Measurements from ENCODE around the gene SHFL.

The SHFL gene

DNA sequence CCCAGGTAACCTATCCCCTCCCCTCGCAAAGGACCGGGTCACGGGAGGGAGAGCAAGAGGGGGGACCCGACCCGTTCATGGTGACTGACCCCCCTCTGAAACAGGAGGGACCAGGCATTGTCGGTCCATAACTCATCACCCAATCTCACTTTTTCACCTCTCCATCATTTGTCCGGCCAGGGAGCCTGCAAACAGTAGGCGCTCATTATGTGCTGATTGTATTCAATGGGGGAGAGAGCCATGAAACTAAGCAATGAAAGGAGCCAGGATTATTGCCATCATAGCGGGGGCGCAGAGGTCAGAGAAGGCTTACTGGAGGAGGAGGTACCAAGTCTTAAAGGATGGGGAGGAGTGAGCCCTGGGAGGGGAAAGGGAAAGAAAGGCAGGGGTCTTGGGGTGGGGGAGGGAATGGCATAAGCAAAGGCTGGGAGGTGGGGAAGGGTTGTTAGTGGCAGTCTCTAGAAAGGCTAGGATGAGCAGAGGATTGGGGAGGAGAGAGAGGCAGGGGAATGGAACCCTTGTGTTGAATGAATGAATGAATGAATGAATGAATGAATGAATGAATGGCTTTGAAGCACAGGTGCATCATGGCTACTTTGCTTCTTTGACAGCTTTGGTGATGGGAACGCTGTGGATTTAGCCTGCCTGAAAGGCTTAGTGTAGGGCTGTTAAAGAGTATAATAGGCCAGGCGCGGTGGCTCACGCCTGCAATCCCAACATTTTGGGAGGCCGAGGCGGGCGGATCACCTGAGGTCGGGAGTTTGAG lies 1.4 kb downstream of the SHFL start:
- no peak for DNase-seq (ENCODE audit: low read depth in 2 of 2, low spot score in 1 of 2)

- no peak for DNase-seq (ENCODE audit: low read depth in 2 of 2, low spot score in 1 of 2)
These were observed 2.9 kb downstream of the SHFL start for GRCh38 chr19:10088949-10089554.

GRCh38 chr19:10089801-10090375 lies 3.8 kb downstream of the SHFL start:
- no peak for DNase-seq (ENCODE audit: low read depth in 2 of 2, low spot score in 1 of 2)

DNA sequence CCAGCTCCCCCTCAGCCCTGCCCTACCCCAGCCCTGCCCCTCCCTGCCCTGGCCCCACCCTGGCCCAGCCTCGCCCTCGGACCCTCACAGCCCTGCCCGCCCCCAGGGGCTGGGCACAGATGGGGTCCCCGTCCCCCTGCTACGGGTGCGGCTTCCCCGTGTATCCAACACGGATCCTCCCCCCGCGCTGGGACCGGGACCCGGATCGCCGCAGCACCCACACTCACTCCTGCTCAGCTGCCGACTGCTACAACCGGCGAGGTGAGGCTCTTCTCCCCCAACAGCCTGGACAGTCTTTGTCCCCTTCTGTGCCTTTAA lies 5.2 kb downstream of the SHFL start:
- no peak for DNase-seq (ENCODE audit: low read depth in 2 of 2, low spot score in 1 of 2)

GRCh38 chr19:10091895-10092641 lies 6.0 kb downstream of the SHFL start:
- no peak for DNase-seq (ENCODE audit: low read depth in 2 of 2, low spot score in 1 of 2)

DNA sequence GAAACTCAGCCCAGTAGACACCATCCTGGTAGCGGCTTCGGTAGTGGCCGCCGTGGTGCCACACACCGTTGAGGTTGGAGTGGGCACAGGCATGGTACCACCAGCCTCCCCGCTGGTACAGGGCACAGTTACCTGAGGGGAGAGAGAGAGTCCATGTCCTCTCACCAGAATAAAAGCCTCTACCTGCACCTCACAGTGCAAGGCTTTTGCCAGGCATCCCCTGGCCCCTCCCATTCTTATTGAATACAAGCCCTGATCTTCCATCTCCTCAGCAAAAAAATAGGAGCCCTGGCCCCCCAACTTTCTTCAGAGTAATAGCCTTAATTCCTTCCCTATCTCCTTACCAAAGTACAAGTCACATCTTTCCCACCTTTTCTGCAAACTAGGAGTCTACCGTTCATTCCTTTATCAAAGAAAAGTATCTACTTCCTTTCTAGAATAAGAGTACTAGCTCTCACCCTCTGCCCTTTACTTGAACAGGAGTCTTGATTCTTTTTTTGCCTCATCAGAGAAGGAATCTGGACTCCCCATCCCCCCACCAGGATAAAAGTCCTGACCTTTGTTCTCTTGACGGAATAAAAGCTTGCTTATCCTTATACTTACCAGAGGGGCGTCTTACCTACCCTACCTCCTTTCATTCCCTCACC lies 6.7 kb downstream of the SHFL start:
- no peak for DNase-seq (ENCODE audit: low read depth in 2 of 2, low spot score in 1 of 2)

GRCh38 chr19:10093295-10094186 lies 7.4 kb downstream of the SHFL start:
- no peak for DNase-seq (ENCODE audit: low read depth in 2 of 2, low spot score in 1 of 2)

DNA sequence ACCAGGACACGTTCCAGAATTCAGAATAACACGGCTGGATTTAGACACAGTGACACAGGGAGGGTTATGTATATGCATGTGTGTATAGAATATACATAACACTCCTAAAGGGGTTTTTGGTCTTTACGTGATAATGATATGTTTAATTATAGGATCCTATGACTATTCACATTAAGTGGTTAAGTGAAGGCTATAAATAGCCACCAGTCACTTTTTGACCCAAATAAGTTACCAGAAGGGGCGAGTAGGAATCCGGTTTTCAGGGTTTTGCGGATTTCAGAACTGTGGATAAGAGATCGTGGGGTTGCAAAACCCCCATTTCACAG lies 9.5 kb downstream of the SHFL start:
- no peak for DNase-seq (ENCODE audit: low read depth in 2 of 2, low spot score in 1 of 2)

- DNase-seq (ENCODE audit: low read depth in 2 of 2, low spot score in 1 of 2) = peak; percentile 75
These were observed 10.0 kb downstream of the SHFL start for GRCh38 chr19:10095948-10096614.

- DNase-seq (ENCODE audit: low read depth in 2 of 2, low spot score in 1 of 2) = no peak
These were observed 10.5 kb downstream of the SHFL start for GRCh38 chr19:10096615-10096963.

DNA sequence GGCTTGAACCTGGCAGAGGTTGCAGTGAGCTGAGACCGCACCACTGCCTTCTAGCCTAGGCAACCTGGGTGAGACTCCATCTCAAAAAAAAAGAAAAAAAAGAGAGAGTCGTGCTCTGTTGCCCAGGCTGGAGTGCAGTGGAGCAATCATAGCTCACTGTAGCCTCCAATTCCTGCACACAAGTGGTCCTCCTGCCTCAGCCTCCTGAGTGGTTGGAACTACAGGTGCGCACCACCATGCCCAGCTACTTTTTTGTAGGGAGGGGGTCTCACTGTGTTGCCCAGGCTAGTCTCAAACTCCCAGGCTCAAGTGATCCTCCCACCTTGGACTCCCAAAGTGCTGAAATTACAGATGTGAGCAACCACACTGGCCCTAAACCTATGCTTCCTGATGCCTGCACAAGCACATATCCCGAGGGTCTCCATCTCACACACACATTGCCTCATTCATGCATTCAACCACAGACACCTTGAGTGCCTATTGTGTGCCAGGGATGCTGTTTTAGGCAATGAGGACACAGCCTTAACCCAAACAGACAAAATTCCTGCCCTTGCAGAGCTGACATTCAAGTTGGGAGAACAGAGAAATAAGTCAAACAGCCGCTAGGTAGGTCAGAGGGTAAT lies 14.2 kb downstream of the SHFL start:
- DNase-seq (ENCODE audit: low read depth in 2 of 2, low spot score in 1 of 2) = no peak

DNA sequence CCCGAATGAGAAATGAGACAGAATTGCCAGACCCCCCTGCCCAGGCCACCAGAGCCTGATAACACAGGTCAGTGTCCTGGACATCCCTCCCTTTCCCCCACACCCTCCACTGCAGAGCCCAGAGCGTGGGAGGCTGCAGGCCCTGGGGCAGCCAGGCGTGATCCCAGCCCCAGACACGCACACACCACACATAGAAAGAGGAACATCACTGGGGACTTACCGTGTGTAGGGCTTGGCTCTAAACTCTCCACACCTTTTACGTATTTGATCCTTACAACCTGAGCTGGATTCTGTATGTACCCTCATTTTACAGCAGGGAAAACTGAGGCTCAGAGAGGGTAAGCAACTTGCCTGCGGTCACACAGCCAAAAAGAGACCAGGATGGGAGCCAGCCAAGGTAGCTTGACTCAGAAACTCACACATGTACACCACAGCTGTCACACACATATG lies 16.7 kb downstream of the SHFL start:
- DNase-seq (ENCODE audit: low read depth in 2 of 2, low spot score in 1 of 2) = no peak

- no peak for DNase-seq (ENCODE audit: low read depth in 2 of 2, low spot score in 1 of 2)
These were observed 18.0 kb downstream of the SHFL start for GRCh38 chr19:10104130-10104513.

DNA sequence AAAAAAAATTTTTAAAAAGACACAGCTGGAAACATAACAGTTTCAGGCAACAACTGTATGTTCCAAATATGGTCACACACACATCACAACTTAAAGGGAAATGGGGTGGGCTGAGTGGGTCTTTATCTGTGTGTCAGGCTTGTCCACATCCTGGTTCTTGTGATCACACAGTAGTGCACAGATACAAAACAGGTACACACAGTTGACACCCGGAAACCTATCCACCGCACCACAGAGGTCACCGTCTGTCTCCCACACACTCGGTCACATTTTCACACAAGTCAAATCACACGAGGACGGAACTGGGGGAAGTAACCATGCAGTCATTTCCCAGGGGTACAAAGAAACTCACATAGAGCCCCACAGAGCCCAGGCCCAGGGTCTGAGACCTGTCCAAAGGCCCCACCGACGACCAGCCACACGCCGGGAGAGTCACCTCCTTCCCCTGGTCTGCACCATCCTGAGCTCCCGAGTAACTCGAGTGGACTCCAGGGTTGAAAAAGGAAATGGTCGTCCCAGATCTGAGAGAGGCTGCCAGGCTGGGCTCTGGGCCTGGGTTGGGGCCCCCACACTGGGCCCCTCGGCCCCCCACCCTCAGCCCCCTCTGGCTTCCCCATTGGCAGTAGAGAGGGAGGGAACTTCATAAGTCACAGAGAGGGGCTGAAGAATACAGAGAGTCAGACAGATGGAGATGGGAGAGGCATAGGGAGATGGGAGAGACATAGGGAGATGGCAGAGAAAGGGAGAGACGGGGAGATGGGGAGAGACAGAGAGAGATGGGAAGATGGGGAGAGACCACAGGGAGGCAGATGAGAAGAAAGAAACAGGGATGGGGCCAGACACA lies 18.8 kb downstream of the SHFL start:
- peak; percentile 54 to 61 for DNase-seq (ENCODE audit: low read depth in 2 of 2, low spot score in 1 of 2)

DNA sequence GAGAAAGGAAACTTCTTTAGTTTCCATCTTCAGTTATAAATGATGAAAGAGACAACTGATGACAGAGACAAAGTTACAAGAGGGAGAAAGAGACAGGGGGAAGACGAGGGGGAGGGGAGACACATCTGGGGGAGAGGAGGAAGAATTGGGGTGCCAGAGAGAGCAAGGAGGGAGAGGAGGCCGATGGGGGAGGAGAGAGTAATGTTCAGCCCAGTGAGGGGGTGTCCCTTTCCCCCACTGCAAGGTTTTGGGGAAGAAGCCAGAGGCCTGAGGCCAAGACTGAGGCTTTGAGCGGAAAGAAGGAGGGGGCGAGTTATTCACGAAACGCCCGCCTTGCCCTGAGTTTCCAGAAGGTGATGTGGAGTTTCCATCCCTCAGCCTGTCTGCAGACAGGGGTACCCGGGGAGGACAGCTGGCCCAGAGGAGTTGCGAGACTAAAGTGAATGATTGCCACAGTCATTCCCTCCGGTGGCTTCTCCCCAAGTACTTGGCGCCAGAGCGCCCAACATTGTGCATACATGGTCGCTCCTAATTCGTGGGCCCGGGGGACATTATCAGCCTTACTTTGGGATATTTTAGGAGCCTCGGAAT lies 19.5 kb downstream of the SHFL start:
- DNase-seq (ENCODE audit: low read depth in 2 of 2, low spot score in 1 of 2) = peak; percentile 49 to 60

- peak; percentile 93 to 94 for DNase-seq (ENCODE audit: low read depth in 2 of 2, low spot score in 1 of 2)
These were observed 20.2 kb downstream of the SHFL start, which contains the start of gene PPAN for GRCh38 chr19:10106100-10106936. Gene PPAN, plus strand, starts transcription at chr19:10106362. Its CDS starts 33 bp downstream, at chr19:10106395.

GRCh38 chr19:10107254-10107653 lies 21.1 kb downstream of the SHFL start:
- DNase-seq (ENCODE audit: low read depth in 2 of 2, low spot score in 1 of 2) = no peak
